ENCODE data around the gene ZNF281. TPM values are rescaled to one million over a fixed set of nuclear protein-coding genes. Genes with fewer than 3 reads are reported as not detected.

Gene ZNF281
- total RNA-seq, 1 donor from 2014 or later, result 36.2 TPM

DNA sequence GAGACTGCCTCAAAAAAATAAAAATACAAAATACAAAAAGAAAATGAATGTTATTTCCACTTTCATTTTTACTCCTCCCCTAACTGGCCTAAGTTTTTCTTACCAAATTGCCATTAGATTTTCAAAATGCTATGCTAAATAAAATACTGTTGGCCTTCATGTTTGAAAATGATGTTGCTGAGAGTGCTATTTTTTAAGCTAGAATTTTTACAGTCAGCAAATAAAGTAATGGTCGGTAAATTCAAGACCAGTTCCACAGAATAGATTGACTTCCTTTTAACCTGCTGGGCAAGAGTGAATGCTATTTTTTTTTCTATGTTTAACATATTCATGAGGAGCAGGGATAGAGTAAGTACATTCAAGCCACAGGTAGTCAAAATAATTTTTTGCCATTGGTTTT lies 31.7 kb downstream of the ZNF281 start:
- Mint-ChIP-seq H3K27me3 (ENCODE audit: low read depth, unreplicated experiment) (no peaks in the 10 kb centered on the region), H3K4me3 (ENCODE audit: unreplicated experiment) (no peak overlapping the region), H3K9me3 (ENCODE audit: unreplicated experiment) (no peaks in the 10 kb centered on the region), H3K27ac (ENCODE audit: unreplicated experiment) (peak overlapping the region; percentile 12), H3K36me3 (ENCODE audit: low read depth, unreplicated experiment) (no peaks in the 10 kb centered on the region), H3K4me1 (ENCODE audit: low read depth, unreplicated experiment) (peaks cover 38% of the 10 kb centered on the region)
- FAIRE-seq (no peak), DNase-seq (ENCODE audit: low read depth) (no peak)
- no peak overlapping the region for H3K27ac ChIP-seq (ENCODE audit: low read depth, low read length)
- no peaks in the 10 kb centered on the region for H4K20me1 ChIP-seq (ENCODE audit: insufficient read depth, low read length)
- peaks cover 47% of the 10 kb centered on the region for H3K4me1 ChIP-seq (ENCODE audit: insufficient read depth, low read length)
- H3K27me3 ChIP-seq (ENCODE audit: insufficient read depth, low read length), result no peaks in the 10 kb centered on the region
- H3K9me3 ChIP-seq (ENCODE audit: insufficient read depth, low read depth, low read length), result no peaks in the 10 kb centered on the region
- no peak overlapping the region for H3K4me3 ChIP-seq (ENCODE audit: insufficient read depth, low read depth, low read length)
- H3K36me3 ChIP-seq (ENCODE audit: insufficient read depth, low read length), result no peaks in the 10 kb centered on the region
- no peak overlapping the region for H3K4me2 ChIP-seq (ENCODE audit: low read length)
- H3K79me2 ChIP-seq (ENCODE audit: insufficient read depth, low read length), result no peaks in the 10 kb centered on the region
- no peak overlapping the region for H2AFZ ChIP-seq (ENCODE audit: low read depth, low read length)
- TF ChIP-seq, protein P1, sequence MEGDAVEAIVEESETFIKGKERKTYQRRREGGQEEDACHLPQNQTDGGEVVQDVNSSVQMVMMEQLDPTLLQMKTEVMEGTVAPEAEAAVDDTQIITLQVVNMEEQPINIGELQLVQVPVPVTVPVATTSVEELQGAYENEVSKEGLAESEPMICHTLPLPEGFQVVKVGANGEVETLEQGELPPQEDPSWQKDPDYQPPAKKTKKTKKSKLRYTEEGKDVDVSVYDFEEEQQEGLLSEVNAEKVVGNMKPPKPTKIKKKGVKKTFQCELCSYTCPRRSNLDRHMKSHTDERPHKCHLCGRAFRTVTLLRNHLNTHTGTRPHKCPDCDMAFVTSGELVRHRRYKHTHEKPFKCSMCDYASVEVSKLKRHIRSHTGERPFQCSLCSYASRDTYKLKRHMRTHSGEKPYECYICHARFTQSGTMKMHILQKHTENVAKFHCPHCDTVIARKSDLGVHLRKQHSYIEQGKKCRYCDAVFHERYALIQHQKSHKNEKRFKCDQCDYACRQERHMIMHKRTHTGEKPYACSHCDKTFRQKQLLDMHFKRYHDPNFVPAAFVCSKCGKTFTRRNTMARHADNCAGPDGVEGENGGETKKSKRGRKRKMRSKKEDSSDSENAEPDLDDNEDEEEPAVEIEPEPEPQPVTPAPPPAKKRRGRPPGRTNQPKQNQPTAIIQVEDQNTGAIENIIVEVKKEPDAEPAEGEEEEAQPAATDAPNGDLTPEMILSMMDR (IDR thresholded peaks at IDR 0.05; ENCODE audit: insufficient read depth, low read depth, low read length), result no peak
- no peak for TF ChIP-seq EZH2 (IDR thresholded peaks at IDR 0.05; ENCODE audit: insufficient read depth, low read length)
- no peak overlapping the region for H3K9ac ChIP-seq (ENCODE audit: low read length)

DNA sequence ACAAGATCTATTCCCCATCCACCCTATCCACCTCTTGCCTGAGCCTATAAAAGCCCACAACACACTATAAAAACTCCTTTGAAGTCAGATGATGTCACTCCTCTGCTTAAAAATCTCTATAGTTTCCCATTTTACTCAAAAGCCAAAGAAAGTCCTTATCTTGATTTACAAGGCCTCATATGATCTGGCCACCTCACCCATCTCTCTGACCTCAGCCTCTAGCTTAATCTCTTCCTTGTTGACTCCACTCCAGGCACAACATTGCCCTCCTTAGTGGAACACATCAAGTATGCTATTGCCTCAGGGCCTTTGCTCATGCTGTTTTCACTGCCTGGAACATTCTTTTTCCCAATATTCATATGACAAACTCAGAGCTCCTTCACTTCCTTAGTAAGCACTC lies 33.3 kb downstream of the ZNF281 start:
- H3K27ac ChIP-seq (ENCODE audit: low read depth, low read length), result no peak overlapping the region

More for the DNA sequence above, 33.3 kb downstream of the ZNF281 start:
- no peaks in the 10 kb centered on the region for H3K27me3 Mint-ChIP-seq (ENCODE audit: low read depth, unreplicated experiment)
- DNase-seq (ENCODE audit: low read depth) (no peak), FAIRE-seq (no peak)
- no peaks in the 10 kb centered on the region for H3K36me3 ChIP-seq (ENCODE audit: insufficient read depth, low read length)
- no peaks in the 10 kb centered on the region for H4K20me1 ChIP-seq (ENCODE audit: insufficient read depth, low read length)
- H3K9ac ChIP-seq (ENCODE audit: low read length), result no peak overlapping the region
- peaks cover 49% of the 10 kb centered on the region for H3K4me1 Mint-ChIP-seq (ENCODE audit: low read depth, unreplicated experiment)
- no peaks in the 10 kb centered on the region for H3K36me3 Mint-ChIP-seq (ENCODE audit: low read depth, unreplicated experiment)
- H3K27ac Mint-ChIP-seq (ENCODE audit: unreplicated experiment), result no peak overlapping the region
- no peaks in the 10 kb centered on the region for H3K9me3 ChIP-seq (ENCODE audit: insufficient read depth, low read depth, low read length)
- TF ChIP-seq EZH2 (IDR thresholded peaks at IDR 0.05; ENCODE audit: insufficient read depth, low read length), result no peak
- TF ChIP-seq, protein P1 (IDR thresholded peaks at IDR 0.05; ENCODE audit: insufficient read depth, low read depth, low read length), result no peak
- no peaks in the 10 kb centered on the region for H3K27me3 ChIP-seq (ENCODE audit: insufficient read depth, low read length)
- no peaks in the 10 kb centered on the region for H3K9me3 Mint-ChIP-seq (ENCODE audit: unreplicated experiment)
- H3K79me2 ChIP-seq (ENCODE audit: insufficient read depth, low read length), result no peaks in the 10 kb centered on the region
- no peak overlapping the region for H3K4me2 ChIP-seq (ENCODE audit: low read length)
- no peak overlapping the region for H3K4me3 ChIP-seq (ENCODE audit: insufficient read depth, low read depth, low read length)
- H3K4me3 Mint-ChIP-seq (ENCODE audit: unreplicated experiment), result no peak overlapping the region
- no peak overlapping the region for H2AFZ ChIP-seq (ENCODE audit: low read depth, low read length)
- H3K4me1 ChIP-seq (ENCODE audit: insufficient read depth, low read length), result peaks cover 61% of the 10 kb centered on the region
